Mesothelial cell of epicardium (in vitro differentiated cells): ENCODE results near the gene TOP2B. TPM values are rescaled to one million over a fixed set of nuclear protein-coding genes. Genes with fewer than 3 reads are reported as not detected.
A peak's percentile ranks its signal among the peaks of the same experiment; 100 is the strongest.

Source experiments
- DNase-seq, 2 experiments: peaks; one replicate each; pipeline ENCODE4 v3.0.0; 2021; ENCODE audit warnings: low spot score in 2 of 2; ENCODE audit not compliant: unreplicated experiment in 2 of 2
- H3K27ac Mint-ChIP-seq: 2 replicates; pipeline ENCODE4 v1.8.0; 2021; ENCODE audit warnings: mixed read lengths
- H3K27me3 Mint-ChIP-seq: 2 replicates; pipeline ENCODE4 v1.8.0; 2021; ENCODE audit warnings: low read depth, mixed read lengths
- H3K36me3 Mint-ChIP-seq: 2 replicates; pipeline ENCODE4 v1.8.0; 2021; ENCODE audit warnings: mixed read lengths
- H3K4me1 Mint-ChIP-seq: 2 replicates; pipeline ENCODE4 v1.8.0; 2021; ENCODE audit warnings: mixed read lengths
- H3K4me3 Mint-ChIP-seq: 2 replicates; pipeline ENCODE4 v1.8.0; 2021; ENCODE audit warnings: mild to moderate bottlenecking, moderate library complexity, mixed read lengths
- H3K9me3 Mint-ChIP-seq: 2 replicates; pipeline ENCODE4 v1.8.0; 2021; ENCODE audit warnings: mixed read lengths
- CTCF ChIP-seq: fragments of 200-600 bp; sonication (generic); IDR thresholded peaks from one replicate; pipeline ENCODE4 v1.5.0; 2021; ENCODE audit warnings: antibody characterized with exemption; ENCODE audit not compliant: unreplicated experiment
- total RNA-seq: library from RNA; stranded (reverse); gene quantifications from 3 replicates; pipeline ENCODE4 v1.2.1, GENCODE V29; 2021

Gene TOP2B
- total RNA-seq, 1 donor from 2014 or later: 203 TPM

- H3K4me1 Mint-ChIP-seq: no peaks in the 10 kb centered on the region
- DNase-seq: no peak
- H3K36me3 Mint-ChIP-seq: peaks cover 43% of the 10 kb centered on the region
- no peaks in the 10 kb centered on the region for H3K9me3 Mint-ChIP-seq
- no peaks in the 10 kb centered on the region for H3K27me3 Mint-ChIP-seq
- H3K27ac Mint-ChIP-seq: no peak overlapping the region
- no peak for TF ChIP-seq CTCF
- H3K4me3 Mint-ChIP-seq: no peak overlapping the region
These were observed 30.8 kb downstream of the TOP2B start for GRCh38 chr3:25633919-25634318.

- H3K27ac Mint-ChIP-seq: no peak overlapping the region
- DNase-seq: no peak
- no peak overlapping the region for H3K4me3 Mint-ChIP-seq
- no peaks in the 10 kb centered on the region for H3K27me3 Mint-ChIP-seq
- peaks cover 42% of the 10 kb centered on the region for H3K36me3 Mint-ChIP-seq
- no peak for TF ChIP-seq CTCF
- no peaks in the 10 kb centered on the region for H3K9me3 Mint-ChIP-seq
- H3K4me1 Mint-ChIP-seq: no peaks in the 10 kb centered on the region
These were observed 32.7 kb downstream of the TOP2B start for GRCh38 chr3:25631989-25632388.

- Mint-ChIP-seq H3K4me3 (no peak overlapping the region), H3K4me1 (peaks cover 7% of the 10 kb centered on the region), H3K27me3 (no peaks in the 10 kb centered on the region), H3K9me3 (peaks cover 5% of the 10 kb centered on the region), H3K27ac (no peak overlapping the region), H3K36me3 (peaks cover 56% of the 10 kb centered on the region)
- DNase-seq: no peak
- no peak for TF ChIP-seq CTCF
These were observed 43.6 kb downstream of the TOP2B start for GRCh38 chr3:25621087-25621486.

GRCh38 chr3:25620493-25620892 lies 44.2 kb downstream of the TOP2B start:
- Mint-ChIP-seq H3K27me3 (no peaks in the 10 kb centered on the region), H3K27ac (no peak overlapping the region), H3K9me3 (peaks cover 5% of the 10 kb centered on the region), H3K4me3 (no peak overlapping the region), H3K36me3 (peaks cover 52% of the 10 kb centered on the region), H3K4me1 (peaks cover 7% of the 10 kb centered on the region)
- no peak for DNase-seq
- no peak for TF ChIP-seq CTCF

GRCh38 chr3:25619382-25619781 lies 45.3 kb downstream of the TOP2B start:
- DNase-seq: no peak
- TF ChIP-seq CTCF: no peak
- peaks cover 7% of the 10 kb centered on the region for H3K4me1 Mint-ChIP-seq
- peaks cover 43% of the 10 kb centered on the region for H3K36me3 Mint-ChIP-seq
- peak overlapping the region; percentile 41 for H3K27ac Mint-ChIP-seq
- H3K27me3 Mint-ChIP-seq: no peaks in the 10 kb centered on the region
- no peak overlapping the region for H3K4me3 Mint-ChIP-seq
- H3K9me3 Mint-ChIP-seq: peaks cover 5% of the 10 kb centered on the region

GRCh38 chr3:25618028-25618427 lies 46.7 kb downstream of the TOP2B start:
- Mint-ChIP-seq H3K27ac (peak overlapping the region; percentile 9), H3K27me3 (no peaks in the 10 kb centered on the region), H3K4me3 (no peak overlapping the region), H3K4me1 (peaks cover 7% of the 10 kb centered on the region), H3K36me3 (peaks cover 35% of the 10 kb centered on the region), H3K9me3 (peaks cover 5% of the 10 kb centered on the region)
- TF ChIP-seq CTCF: no peak
- no peak for DNase-seq
